Mesothelial cell of epicardium (in vitro differentiated cells): ENCODE results near the gene SORBS2. TPM values are rescaled to one million over a fixed set of nuclear protein-coding genes. Genes with fewer than 3 reads are reported as not detected.

Experiments
- DNase-seq, 2 experiments: peaks; one replicate each; pipeline ENCODE4 v3.0.0; 2021; ENCODE audit warnings: low spot score in 2 of 2; ENCODE audit not compliant: unreplicated experiment in 2 of 2
- H3K27ac Mint-ChIP-seq: 2 replicates; pipeline ENCODE4 v1.8.0; 2021; ENCODE audit warnings: mixed read lengths
- H3K27me3 Mint-ChIP-seq: 2 replicates; pipeline ENCODE4 v1.8.0; 2021; ENCODE audit warnings: low read depth, mixed read lengths
- H3K36me3 Mint-ChIP-seq: 2 replicates; pipeline ENCODE4 v1.8.0; 2021; ENCODE audit warnings: mixed read lengths
- H3K4me1 Mint-ChIP-seq: 2 replicates; pipeline ENCODE4 v1.8.0; 2021; ENCODE audit warnings: mixed read lengths
- H3K4me3 Mint-ChIP-seq: 2 replicates; pipeline ENCODE4 v1.8.0; 2021; ENCODE audit warnings: mild to moderate bottlenecking, moderate library complexity, mixed read lengths
- H3K9me3 Mint-ChIP-seq: 2 replicates; pipeline ENCODE4 v1.8.0; 2021; ENCODE audit warnings: mixed read lengths
- total RNA-seq: library from RNA; stranded (reverse); gene quantifications from 3 replicates; pipeline ENCODE4 v1.2.1, GENCODE V29; 2021
- TF ChIP-seq, protein P1 (sequence below): fragments of 200-600 bp; sonication (generic); IDR thresholded peaks from one replicate; pipeline ENCODE4 v1.5.0; 2021; ENCODE audit warnings: antibody characterized with exemption; ENCODE audit not compliant: unreplicated experiment

The SORBS2 gene
- total RNA-seq, 1 donor from 2014 or later = 11.0 TPM

DNA sequence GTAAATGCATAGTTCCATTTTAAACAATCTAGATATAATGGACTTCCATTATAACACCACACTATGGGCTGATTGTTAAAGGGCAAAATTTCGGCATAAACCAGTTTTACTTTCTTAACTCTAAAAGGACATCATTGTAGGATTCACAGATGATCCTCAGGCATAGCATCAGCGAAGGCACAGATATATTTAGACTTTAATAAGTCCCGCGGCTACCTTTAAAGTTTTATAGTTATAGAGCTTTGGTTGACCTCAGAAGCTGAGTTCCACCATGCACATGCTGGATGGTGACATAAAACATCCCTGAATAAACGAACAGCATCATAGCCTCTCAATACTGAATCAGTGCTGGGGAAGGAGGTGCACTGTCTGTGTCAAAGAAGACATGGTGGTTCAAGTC lies 151.7 kb downstream of the SORBS2 start:
- no peaks in the 10 kb centered on the region for H3K9me3 Mint-ChIP-seq
- DNase-seq = no peak
- TF ChIP-seq, protein P1, sequence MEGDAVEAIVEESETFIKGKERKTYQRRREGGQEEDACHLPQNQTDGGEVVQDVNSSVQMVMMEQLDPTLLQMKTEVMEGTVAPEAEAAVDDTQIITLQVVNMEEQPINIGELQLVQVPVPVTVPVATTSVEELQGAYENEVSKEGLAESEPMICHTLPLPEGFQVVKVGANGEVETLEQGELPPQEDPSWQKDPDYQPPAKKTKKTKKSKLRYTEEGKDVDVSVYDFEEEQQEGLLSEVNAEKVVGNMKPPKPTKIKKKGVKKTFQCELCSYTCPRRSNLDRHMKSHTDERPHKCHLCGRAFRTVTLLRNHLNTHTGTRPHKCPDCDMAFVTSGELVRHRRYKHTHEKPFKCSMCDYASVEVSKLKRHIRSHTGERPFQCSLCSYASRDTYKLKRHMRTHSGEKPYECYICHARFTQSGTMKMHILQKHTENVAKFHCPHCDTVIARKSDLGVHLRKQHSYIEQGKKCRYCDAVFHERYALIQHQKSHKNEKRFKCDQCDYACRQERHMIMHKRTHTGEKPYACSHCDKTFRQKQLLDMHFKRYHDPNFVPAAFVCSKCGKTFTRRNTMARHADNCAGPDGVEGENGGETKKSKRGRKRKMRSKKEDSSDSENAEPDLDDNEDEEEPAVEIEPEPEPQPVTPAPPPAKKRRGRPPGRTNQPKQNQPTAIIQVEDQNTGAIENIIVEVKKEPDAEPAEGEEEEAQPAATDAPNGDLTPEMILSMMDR = no peak
- no peak overlapping the region for H3K4me3 Mint-ChIP-seq
- H3K27me3 Mint-ChIP-seq = no peaks in the 10 kb centered on the region
- H3K4me1 Mint-ChIP-seq = peaks cover 27% of the 10 kb centered on the region
- H3K27ac Mint-ChIP-seq = no peak overlapping the region
- no peaks in the 10 kb centered on the region for H3K36me3 Mint-ChIP-seq

DNA sequence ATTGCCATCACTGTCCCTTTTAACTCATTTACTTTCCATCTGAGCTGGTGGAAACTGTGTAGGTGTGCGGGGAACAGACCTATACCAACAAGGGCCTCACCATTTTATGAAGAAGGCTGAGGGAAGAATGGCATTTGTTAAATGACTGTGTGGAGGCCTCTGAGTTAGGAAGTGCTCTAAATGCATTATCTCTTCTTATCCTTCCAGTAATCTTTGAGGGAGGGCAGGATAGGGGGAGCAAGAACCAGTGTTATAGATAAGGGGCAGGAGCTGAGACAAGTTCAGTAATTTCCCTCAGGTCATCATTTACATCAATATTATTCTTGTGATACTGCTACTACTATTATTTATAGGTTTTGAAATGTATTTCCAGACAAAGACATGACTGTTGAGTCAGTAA lies 154.3 kb downstream of the SORBS2 start:
- Mint-ChIP-seq H3K4me3 (no peak overlapping the region), H3K36me3 (no peaks in the 10 kb centered on the region), H3K27ac (peak overlapping the region; percentile 47), H3K4me1 (peaks cover 42% of the 10 kb centered on the region), H3K27me3 (no peaks in the 10 kb centered on the region), H3K9me3 (no peaks in the 10 kb centered on the region)
- no peak for DNase-seq
- TF ChIP-seq, protein P1 = no peak

DNA sequence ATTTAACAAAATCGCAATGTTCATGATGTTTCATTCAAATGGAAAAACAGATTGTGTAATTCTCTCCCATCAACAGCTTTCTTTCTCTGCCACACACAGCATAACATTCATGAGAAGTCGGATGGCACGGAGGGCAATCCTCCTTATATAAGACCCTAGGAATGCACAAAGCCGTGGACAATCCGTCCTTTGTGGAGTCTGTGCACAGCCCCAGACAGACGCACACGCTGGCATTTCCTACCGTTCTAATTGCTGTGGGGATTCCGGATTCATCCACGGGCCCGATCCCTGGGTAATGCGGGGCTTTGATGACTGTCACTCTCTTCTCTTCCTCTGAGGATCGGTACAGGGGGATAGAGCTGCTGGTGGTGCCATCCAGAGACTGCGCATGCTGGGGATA lies 154.8 kb downstream of the SORBS2 start:
- Mint-ChIP-seq H3K9me3 (no peaks in the 10 kb centered on the region), H3K4me3 (peak overlapping the region; percentile 27), H3K27ac (peak overlapping the region; percentile 47), H3K36me3 (no peaks in the 10 kb centered on the region), H3K27me3 (no peaks in the 10 kb centered on the region), H3K4me1 (peaks cover 42% of the 10 kb centered on the region)
- TF ChIP-seq, protein P1 = no peak
- DNase-seq = no peak

DNA sequence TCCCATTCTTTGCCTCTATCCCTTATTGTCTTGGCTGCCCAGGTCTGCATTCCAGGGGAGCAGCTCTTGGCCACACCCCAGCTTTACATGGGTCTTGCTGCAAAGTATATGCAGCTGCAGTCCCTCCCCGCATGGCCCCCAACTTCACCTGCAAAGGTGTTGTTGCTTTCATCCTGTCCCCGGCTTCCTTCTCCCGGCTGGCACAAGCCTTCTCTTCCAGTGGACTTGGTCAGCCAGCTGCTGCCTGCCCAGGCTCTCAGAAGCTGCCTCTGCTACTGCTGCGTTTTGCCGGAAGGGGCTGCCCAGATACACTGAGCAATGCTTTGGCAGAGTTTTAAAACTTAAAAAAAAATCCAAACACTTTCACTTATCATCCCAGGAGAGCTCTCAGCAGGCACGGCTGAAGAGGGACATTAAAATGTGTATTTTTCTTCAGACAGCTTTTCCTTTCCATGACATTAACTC lies 155.5 kb downstream of the SORBS2 start:
- H3K4me3 Mint-ChIP-seq = peak overlapping the region; percentile 27
- H3K4me1 Mint-ChIP-seq = peaks cover 44% of the 10 kb centered on the region
- peaks cover under 1% of the 10 kb centered on the region for H3K27me3 Mint-ChIP-seq
- no peaks in the 10 kb centered on the region for H3K9me3 Mint-ChIP-seq
- TF ChIP-seq, protein P1 = no peak
- peak in 1 of 2 experiments; percentile 42 for DNase-seq
- no peaks in the 10 kb centered on the region for H3K36me3 Mint-ChIP-seq
- H3K27ac Mint-ChIP-seq = peak overlapping the region; percentile 17

DNA sequence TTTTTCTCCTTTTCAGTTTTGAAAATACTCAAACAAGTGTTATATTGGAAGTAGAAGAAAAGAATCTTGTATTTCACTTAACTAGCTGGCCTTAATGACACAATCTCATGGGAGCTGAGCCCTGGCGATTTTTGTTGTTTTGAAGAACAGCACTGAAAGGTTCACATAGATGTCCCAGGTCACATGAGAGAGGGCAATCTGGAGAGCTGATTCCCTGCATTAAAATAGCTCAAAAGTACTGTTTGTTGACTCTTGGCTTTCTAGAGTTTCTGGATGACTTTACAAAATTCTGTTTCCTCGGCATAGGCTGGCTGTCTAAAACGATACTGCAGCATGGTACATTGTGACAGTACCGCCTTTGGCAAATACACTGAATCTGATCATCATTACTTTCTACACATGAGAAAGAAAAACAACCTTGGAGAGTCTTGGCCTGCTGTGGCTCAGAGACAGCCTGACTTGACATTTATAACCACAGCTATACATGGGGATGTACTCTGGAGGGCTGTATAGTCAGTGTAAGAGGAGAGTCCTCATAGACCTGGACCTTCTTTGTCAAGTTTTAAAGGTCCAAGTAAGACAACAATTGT lies 156.9 kb downstream of the SORBS2 start:
- H3K27ac Mint-ChIP-seq = peak overlapping the region; percentile 93
- TF ChIP-seq, protein P1 = no peak
- no peaks in the 10 kb centered on the region for H3K36me3 Mint-ChIP-seq
- no peak overlapping the region for H3K4me3 Mint-ChIP-seq
- peaks cover 1% of the 10 kb centered on the region for H3K27me3 Mint-ChIP-seq
- H3K9me3 Mint-ChIP-seq = no peaks in the 10 kb centered on the region
- no peak for DNase-seq
- peaks cover 47% of the 10 kb centered on the region for H3K4me1 Mint-ChIP-seq
